ENCODE measurements around the gene PXMP4. TPM values are rescaled to one million over a fixed set of nuclear protein-coding genes. Genes with fewer than 3 reads are reported as not detected.

PXMP4 gene
- total RNA-seq, 1 experiment from 2014 or later, result 19.1 TPM

DNA sequence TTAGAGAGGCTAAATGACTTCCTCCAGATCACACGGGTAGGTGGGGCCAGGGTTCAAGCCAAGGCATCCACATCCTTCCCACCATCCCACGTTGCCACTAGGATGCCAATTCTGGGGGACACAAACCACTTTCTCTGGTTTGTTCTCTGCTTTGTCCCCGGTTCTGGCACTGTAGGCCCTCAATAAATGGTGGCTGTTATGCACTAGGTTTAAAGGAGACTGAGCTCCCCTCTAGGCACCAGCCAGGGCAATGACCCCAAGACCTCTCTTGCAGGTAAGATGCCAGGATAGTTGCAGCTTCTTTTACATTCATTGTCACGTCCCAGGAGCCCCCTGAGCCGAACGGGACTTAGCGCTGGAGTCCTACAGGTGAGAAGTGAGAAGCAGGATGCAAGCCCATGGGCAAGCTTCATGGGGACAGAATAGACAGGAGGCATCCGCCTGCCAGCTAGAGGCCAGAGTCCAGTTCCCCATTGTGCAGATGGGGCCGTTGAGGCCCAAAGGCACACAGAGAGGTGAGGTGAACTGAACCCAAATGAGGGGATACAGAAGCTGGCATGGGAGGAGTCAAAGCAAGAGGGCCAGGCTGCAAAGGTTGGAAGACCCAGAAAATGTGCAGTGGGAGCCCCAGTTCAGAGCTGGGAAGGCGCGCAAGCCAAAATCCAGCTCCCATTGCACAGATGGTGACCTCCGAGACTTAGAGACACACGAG, 677 bp downstream of the PXMP4 start:
- TSS peak; percentile 77 for BruUV-seq (replicated peaks)
- no peak for DNase-seq
- Histone ChIP-seq H3K9me3 (ENCODE audit: insufficient read depth, low read depth) (no peaks in the 10 kb centered on the region), H3K36me3 (ENCODE audit: low read depth) (no peaks in the 10 kb centered on the region), H3K27ac (no peak overlapping the region), H3F3A (ENCODE audit: insufficient read depth, low read depth) (peaks cover 20% of the 10 kb centered on the region; the same call in 1 of the 2 replicates), H3K9me2 (ENCODE audit: insufficient read depth) (no peaks in the 10 kb centered on the region), H3K4me3 (peak overlapping the region; percentile 68), H3K79me2 (ENCODE audit: low read depth) (peaks cover 7% of the 10 kb centered on the region; the same call in 1 of the 2 replicates), H4K20me1 (ENCODE audit: insufficient read depth) (no peaks in the 10 kb centered on the region), H3K4me1 (replicated peaks; ENCODE audit: insufficient read depth) (peaks cover 25% of the 10 kb centered on the region), H3K27me3 (ENCODE audit: insufficient read depth, low read depth) (no peaks in the 10 kb centered on the region), H2AFZ (peak overlapping the region; percentile 91), H3K4me2 (peak overlapping the region; percentile 82)
- CTCF ChIA-PET, result interaction anchor here (0.6 kb wide), 2 partner anchors 11 to 174 kb away, joined by 4 to 6 read pairs; no protein-coding TSS in a partner anchor
- intact Hi-C loops (cut with micrococcal nuclease; ENCODE audit: unreplicated experiment), result no loop called here
- TF ChIP-seq EZH2 (IDR thresholded peaks at IDR 0.05; ENCODE audit: low read depth), result no peak
- POLR2A ChIA-PET (ENCODE audit: unreplicated experiment), result interaction anchor here (0.6 to 1.0 kb wide), 4 partner anchors 14 to 273 kb away, joined by 3 to 8 read pairs (median 4); no protein-coding TSS in a partner anchor

DNA sequence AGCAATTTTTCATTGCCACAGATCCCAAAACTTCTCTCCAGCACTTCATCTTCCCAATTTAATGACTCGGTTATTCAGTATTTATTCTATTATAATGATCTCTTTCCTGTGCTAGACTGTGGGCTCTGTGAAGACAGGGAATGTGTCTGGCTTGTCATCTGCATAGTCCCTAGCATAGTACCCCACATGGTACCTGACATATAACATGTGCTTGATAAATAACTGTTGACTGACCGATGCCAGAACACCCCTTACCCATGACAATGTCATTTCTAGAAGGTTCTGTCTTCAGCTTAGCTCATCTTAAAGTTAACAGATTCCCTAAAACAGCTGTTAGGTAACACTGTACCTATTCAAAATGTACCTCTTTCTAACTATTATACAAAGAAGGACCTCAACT, 3.6 kb downstream of the PXMP4 start:
- H3K9me2 ChIP-seq (ENCODE audit: insufficient read depth), result no peaks in the 10 kb centered on the region

DNA sequence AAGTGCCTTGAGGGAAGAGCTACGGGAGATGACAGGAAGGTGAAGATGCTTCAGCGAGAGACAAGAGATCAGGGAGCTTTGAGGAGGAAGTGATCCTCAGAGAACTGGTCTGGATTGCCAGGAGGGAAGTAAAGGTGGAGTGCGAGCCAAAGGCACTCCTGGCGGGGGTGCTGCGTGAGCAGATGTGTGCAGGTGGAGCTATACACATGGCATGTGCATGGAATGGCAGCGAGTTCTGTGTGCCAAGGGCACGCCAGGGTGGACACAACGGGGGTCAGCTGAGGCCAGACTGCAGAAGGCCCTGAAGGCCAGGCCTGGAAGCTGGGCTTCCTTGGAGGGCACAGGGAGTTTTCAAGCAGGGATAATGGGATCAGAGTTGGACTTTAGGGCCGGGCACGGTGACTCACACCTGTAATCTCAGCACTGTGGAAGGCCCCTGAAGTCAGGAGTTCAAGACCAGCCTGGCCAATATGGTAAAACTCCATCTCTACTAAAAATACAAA, 6.2 kb downstream of the PXMP4 start:
- CTCF ChIA-PET, result no interaction called here
- H3K4me2 ChIP-seq, result no peak overlapping the region
- no peak for DNase-seq
- 0 out of 2 replicates have a peak, but pooled peaks cover under 1% of the 10 kb centered on the region for H3K79me2 ChIP-seq (ENCODE audit: low read depth)
- no peaks in the 10 kb centered on the region for H3K27me3 ChIP-seq (ENCODE audit: insufficient read depth, low read depth)
- POLR2A ChIA-PET (ENCODE audit: unreplicated experiment), result no interaction called here
- intact Hi-C loops (cut with micrococcal nuclease; ENCODE audit: unreplicated experiment), result no loop called here
- TF ChIP-seq, protein P1, sequence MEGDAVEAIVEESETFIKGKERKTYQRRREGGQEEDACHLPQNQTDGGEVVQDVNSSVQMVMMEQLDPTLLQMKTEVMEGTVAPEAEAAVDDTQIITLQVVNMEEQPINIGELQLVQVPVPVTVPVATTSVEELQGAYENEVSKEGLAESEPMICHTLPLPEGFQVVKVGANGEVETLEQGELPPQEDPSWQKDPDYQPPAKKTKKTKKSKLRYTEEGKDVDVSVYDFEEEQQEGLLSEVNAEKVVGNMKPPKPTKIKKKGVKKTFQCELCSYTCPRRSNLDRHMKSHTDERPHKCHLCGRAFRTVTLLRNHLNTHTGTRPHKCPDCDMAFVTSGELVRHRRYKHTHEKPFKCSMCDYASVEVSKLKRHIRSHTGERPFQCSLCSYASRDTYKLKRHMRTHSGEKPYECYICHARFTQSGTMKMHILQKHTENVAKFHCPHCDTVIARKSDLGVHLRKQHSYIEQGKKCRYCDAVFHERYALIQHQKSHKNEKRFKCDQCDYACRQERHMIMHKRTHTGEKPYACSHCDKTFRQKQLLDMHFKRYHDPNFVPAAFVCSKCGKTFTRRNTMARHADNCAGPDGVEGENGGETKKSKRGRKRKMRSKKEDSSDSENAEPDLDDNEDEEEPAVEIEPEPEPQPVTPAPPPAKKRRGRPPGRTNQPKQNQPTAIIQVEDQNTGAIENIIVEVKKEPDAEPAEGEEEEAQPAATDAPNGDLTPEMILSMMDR (conservative IDR thresholded peaks at IDR 0.05), result no peak
- TF ChIP-seq EZH2 (IDR thresholded peaks at IDR 0.05; ENCODE audit: low read depth), result no peak
- no peaks in the 10 kb centered on the region for H4K20me1 ChIP-seq (ENCODE audit: insufficient read depth)
- H3K9me3 ChIP-seq (ENCODE audit: insufficient read depth, low read depth), result no peaks in the 10 kb centered on the region
- no peaks in the 10 kb centered on the region; the same call in 1 of the 2 replicates for H3F3A ChIP-seq (ENCODE audit: insufficient read depth, low read depth)
- H2AFZ ChIP-seq, result no peak overlapping the region
- BruUV-seq (replicated peaks), result no TSS peak
- no peak overlapping the region for H3K27ac ChIP-seq
- no peaks in the 10 kb centered on the region for H3K9me2 ChIP-seq (ENCODE audit: insufficient read depth)
- H3K4me1 ChIP-seq (replicated peaks; ENCODE audit: insufficient read depth), result peaks cover 10% of the 10 kb centered on the region; the same call in 1 of the 2 replicates
- H3K4me3 ChIP-seq, result no peak overlapping the region
- no peaks in the 10 kb centered on the region for H3K36me3 ChIP-seq (ENCODE audit: low read depth)

More for the DNA sequence above, 3.6 kb downstream of the PXMP4 start:
- H3K4me3 ChIP-seq, result no peak overlapping the region
- no peaks in the 10 kb centered on the region for H4K20me1 ChIP-seq (ENCODE audit: insufficient read depth)
- peaks cover 13% of the 10 kb centered on the region; the same call in 1 of the 2 replicates for H3K4me1 ChIP-seq (replicated peaks; ENCODE audit: insufficient read depth)
- BruUV-seq (replicated peaks), result no TSS peak
- H3K4me2 ChIP-seq, result no peak overlapping the region
- H3K27ac ChIP-seq, result no peak overlapping the region
- peaks cover 2% of the 10 kb centered on the region; the same call in 1 of the 2 replicates for H3F3A ChIP-seq (ENCODE audit: insufficient read depth, low read depth)
- H3K27me3 ChIP-seq (ENCODE audit: insufficient read depth, low read depth), result no peaks in the 10 kb centered on the region
- ChIA-PET CTCF (no interaction called here), POLR2A (ENCODE audit: unreplicated experiment) (no interaction called here)
- no peak for DNase-seq
- TF ChIP-seq, protein P1 (conservative IDR thresholded peaks at IDR 0.05), result no peak
- TF ChIP-seq EZH2 (IDR thresholded peaks at IDR 0.05; ENCODE audit: low read depth), result no peak
- intact Hi-C loops (cut with micrococcal nuclease; ENCODE audit: unreplicated experiment), result no loop called here
- peaks cover 7% of the 10 kb centered on the region; the same call in 1 of the 2 replicates for H3K79me2 ChIP-seq (ENCODE audit: low read depth)
- H3K9me3 ChIP-seq (ENCODE audit: insufficient read depth, low read depth), result no peaks in the 10 kb centered on the region
- no peak overlapping the region for H2AFZ ChIP-seq
- H3K36me3 ChIP-seq (ENCODE audit: low read depth), result no peaks in the 10 kb centered on the region

Data from PC-9 (cell line).